ENCODE results near the gene SHISA6. TPM values are rescaled to one million over a fixed set of nuclear protein-coding genes. Genes with fewer than 3 reads are reported as not detected.

SHISA6 gene
- total RNA-seq, 1 experiment from 2014 or later, result 2.9 TPM

DNA sequence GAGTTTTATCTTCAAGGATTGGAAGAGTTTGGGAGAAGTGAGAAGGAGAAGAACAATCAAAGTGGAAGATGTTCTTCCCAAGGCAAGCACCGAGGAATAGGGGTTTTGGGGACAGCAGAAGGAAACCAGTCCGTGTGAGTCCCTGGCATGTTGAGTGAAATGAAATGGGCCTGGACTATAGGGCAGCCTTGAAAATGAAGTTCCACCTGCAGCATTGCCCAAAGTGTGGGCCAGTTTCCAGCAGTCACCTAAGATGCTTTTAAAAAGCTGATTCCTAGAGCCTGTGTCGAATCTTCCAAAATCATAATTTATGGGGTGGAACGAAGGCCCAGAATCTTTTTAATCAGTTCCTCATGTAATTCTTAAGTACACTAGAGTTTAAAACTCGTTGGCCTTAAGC, 297.4 kb downstream of the SHISA6 start:
- Histone ChIP-seq H3K9ac (ENCODE audit: extremely low read depth, insufficient read length, low read length) (no peak overlapping the region), H3K4me2 (ENCODE audit: insufficient read depth, insufficient read length, low read length) (no peak overlapping the region), H4K5ac (ENCODE audit: insufficient read length, low read depth, low read length) (no peak overlapping the region), H2BK12ac (ENCODE audit: insufficient read length, low read depth, low read length) (no peak overlapping the region), H3K27me3 (ENCODE audit: insufficient read depth, low read length) (no peaks in the 10 kb centered on the region), H2BK20ac (ENCODE audit: low read depth, low read length, poor library complexity, severe bottlenecking) (no peak overlapping the region), H3K14ac (ENCODE audit: insufficient read depth, low read length) (no peak overlapping the region), H2BK5ac (ENCODE audit: insufficient read length, low read length) (no peak overlapping the region), H2AK5ac (ENCODE audit: insufficient read length, low read length) (no peak overlapping the region), H3K4me1 (ENCODE audit: insufficient read depth, low read length) (no peaks in the 10 kb centered on the region), H3K23ac (ENCODE audit: insufficient read length, low read depth, low read length) (no peak overlapping the region), H3K9me3 (ENCODE audit: control insufficient read depth, low read depth, low read length) (no peaks in the 10 kb centered on the region), H2BK15ac (ENCODE audit: low read depth, low read length) (no peak overlapping the region), H3K27ac (ENCODE audit: insufficient read length, low read depth, low read length) (no peak overlapping the region), H4K91ac (ENCODE audit: insufficient read length, low read depth, low read length) (no peak overlapping the region), H2AFZ (ENCODE audit: low read length) (no peak overlapping the region), H3T11ph (ENCODE audit: low read length) (no peak overlapping the region), H3K56ac (ENCODE audit: insufficient read length, low read depth, low read length) (no peak overlapping the region), H2BK120ac (ENCODE audit: low read depth, low read length, poor library complexity, severe bottlenecking) (no peak overlapping the region), H3K79me1 (ENCODE audit: insufficient read depth, low read depth, low read length, poor library complexity, severe bottlenecking) (no peaks in the 10 kb centered on the region), H4K20me1 (ENCODE audit: control insufficient read depth, insufficient read depth, insufficient read length) (no peaks in the 10 kb centered on the region), H4K8ac (replicated peaks; ENCODE audit: insufficient read length, low read depth, low read length) (no peak overlapping the region), H3K4ac (ENCODE audit: low read depth, low read length) (no peak overlapping the region), H3K79me2 (ENCODE audit: insufficient read depth, low read length) (no peaks in the 10 kb centered on the region), H3K18ac (ENCODE audit: insufficient read length, low read depth, low read length) (no peak overlapping the region), H3K23me2 (ENCODE audit: insufficient read length, low read depth, low read length, poor library complexity, severe bottlenecking) (no peaks in the 10 kb centered on the region)
- DNase-seq, result no peak
- no peak overlapping the region for H3K4me3 Mint-ChIP-seq
- H3K36me3 Mint-ChIP-seq (ENCODE audit: insufficient read depth in 1 of 3, low read depth in 3 of 3), result peaks cover 0 to 2% (median 0%) of the 10 kb centered on the region in 3 experiments; a peak in 1 of 7 replicates
- H3K9me3 Mint-ChIP-seq, result peaks cover 2% of the 10 kb centered on the region in 2 experiments; a peak in 3 of 5 replicates
- TF ChIP-seq, protein P1, sequence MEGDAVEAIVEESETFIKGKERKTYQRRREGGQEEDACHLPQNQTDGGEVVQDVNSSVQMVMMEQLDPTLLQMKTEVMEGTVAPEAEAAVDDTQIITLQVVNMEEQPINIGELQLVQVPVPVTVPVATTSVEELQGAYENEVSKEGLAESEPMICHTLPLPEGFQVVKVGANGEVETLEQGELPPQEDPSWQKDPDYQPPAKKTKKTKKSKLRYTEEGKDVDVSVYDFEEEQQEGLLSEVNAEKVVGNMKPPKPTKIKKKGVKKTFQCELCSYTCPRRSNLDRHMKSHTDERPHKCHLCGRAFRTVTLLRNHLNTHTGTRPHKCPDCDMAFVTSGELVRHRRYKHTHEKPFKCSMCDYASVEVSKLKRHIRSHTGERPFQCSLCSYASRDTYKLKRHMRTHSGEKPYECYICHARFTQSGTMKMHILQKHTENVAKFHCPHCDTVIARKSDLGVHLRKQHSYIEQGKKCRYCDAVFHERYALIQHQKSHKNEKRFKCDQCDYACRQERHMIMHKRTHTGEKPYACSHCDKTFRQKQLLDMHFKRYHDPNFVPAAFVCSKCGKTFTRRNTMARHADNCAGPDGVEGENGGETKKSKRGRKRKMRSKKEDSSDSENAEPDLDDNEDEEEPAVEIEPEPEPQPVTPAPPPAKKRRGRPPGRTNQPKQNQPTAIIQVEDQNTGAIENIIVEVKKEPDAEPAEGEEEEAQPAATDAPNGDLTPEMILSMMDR (conservative IDR thresholded peaks at IDR 0.05), result no peak
- no CpG with 5 or more reads among the region's 5 CpGs for WGBS (ENCODE audit: extremely low coverage, insufficient read length, low lambda C conversion rate)
- no peak overlapping the region for H3K27ac Mint-ChIP-seq
- no peaks in the 10 kb centered on the region for H3K27me3 Mint-ChIP-seq (ENCODE audit: low read depth)
- H3K4me1 Mint-ChIP-seq, result peaks cover 15 to 19% of the 10 kb centered on the region in 2 experiments
